Upper lobe of left lung (tissue), 4 donors: ENCODE results near the gene LAD1.

Experiments used
- EP300 ChIP-seq, 4 donors: sonication (generic); formaldehyde crosslinking; IDR thresholded peaks; one replicate each; pipeline ENCODE4 v1.5.1; 2017; ENCODE audit warnings: antibody characterized with exemption in 4 of 4, control low read depth in 2 of 4
- POLR2A ChIP-seq, 4 donors: fragments of 450-650 bp; IDR thresholded peaks; one replicate each; pipeline ENCODE4 v1.5.1; 2016 to 2017; ENCODE audit warnings: antibody characterized with exemption in 4 of 4, mild to moderate bottlenecking in 2 of 4
- POLR2AphosphoS5 ChIP-seq, 2 donors: sonication (generic); formaldehyde crosslinking; IDR thresholded peaks; one replicate each; pipeline ENCODE4 v1.5.1; 2017; ENCODE audit warnings: antibody characterized with exemption in 2 of 2
- TF ChIP-seq, protein P1 (sequence below), 6 experiments: fragments of 450-650 bp in 4 of 6; fragments of 200-600 bp in 2 of 6; sonication (generic) in 2 of 6; IDR thresholded peaks; one replicate each; pipeline ENCODE4 v1.5.1; 2016 to 2019; ENCODE audit warnings: antibody characterized with exemption in 6 of 6

DNA sequence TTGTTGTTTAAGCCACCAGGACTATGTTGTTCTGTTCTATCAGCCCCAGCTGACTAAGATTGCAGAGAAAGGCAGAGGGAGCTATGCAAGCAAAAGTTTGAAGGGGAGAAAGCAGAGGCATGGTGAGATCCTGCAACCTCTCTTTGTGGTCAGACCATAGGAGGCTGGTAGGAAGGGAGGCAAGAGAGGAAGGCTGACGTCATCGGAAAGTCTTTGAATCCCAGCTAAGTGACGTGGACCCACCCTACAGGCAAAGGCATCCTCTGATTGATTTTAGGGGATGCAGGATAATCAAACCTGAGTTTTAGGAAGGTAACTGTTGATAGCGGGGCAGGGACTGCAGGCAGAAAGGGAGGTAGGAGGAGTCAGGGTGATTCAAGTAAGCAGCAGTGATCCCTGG, 45.7 kb upstream of the LAD1 start:
- TF ChIP-seq, protein P1, sequence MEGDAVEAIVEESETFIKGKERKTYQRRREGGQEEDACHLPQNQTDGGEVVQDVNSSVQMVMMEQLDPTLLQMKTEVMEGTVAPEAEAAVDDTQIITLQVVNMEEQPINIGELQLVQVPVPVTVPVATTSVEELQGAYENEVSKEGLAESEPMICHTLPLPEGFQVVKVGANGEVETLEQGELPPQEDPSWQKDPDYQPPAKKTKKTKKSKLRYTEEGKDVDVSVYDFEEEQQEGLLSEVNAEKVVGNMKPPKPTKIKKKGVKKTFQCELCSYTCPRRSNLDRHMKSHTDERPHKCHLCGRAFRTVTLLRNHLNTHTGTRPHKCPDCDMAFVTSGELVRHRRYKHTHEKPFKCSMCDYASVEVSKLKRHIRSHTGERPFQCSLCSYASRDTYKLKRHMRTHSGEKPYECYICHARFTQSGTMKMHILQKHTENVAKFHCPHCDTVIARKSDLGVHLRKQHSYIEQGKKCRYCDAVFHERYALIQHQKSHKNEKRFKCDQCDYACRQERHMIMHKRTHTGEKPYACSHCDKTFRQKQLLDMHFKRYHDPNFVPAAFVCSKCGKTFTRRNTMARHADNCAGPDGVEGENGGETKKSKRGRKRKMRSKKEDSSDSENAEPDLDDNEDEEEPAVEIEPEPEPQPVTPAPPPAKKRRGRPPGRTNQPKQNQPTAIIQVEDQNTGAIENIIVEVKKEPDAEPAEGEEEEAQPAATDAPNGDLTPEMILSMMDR (IDR thresholded peaks at IDR 0.05): no peak
- no peak for TF ChIP-seq POLR2A (IDR thresholded peaks at IDR 0.05)
- TF ChIP-seq EP300 (IDR thresholded peaks at IDR 0.05): no peak
- TF ChIP-seq POLR2AphosphoS5 (IDR thresholded peaks at IDR 0.05): no peak
